Measurements from ENCODE around the gene RAC3.

Gene RAC3

DNA sequence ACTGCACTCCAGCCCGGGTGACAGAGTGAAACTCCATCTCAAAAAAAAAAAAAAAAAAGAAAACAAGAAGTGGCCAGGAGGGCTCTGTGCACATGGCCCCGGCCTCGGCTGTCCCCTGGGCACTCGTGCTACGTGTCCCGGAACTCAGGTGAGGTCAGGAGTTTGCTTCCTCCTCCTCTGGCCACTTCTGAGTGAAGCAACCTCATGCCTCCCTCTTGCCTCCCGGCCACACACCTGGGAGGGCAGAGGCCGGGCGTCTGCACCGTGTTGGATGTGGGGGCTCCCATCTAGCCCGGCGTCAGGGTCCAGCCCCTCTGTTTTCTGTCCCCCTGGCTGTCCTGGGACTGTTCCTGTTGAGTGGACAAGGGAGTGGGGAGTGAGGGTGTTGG lies 31.9 kb upstream of the RAC3 start:
- DNase-seq (ENCODE audit: low spot score) = no peak

DNA sequence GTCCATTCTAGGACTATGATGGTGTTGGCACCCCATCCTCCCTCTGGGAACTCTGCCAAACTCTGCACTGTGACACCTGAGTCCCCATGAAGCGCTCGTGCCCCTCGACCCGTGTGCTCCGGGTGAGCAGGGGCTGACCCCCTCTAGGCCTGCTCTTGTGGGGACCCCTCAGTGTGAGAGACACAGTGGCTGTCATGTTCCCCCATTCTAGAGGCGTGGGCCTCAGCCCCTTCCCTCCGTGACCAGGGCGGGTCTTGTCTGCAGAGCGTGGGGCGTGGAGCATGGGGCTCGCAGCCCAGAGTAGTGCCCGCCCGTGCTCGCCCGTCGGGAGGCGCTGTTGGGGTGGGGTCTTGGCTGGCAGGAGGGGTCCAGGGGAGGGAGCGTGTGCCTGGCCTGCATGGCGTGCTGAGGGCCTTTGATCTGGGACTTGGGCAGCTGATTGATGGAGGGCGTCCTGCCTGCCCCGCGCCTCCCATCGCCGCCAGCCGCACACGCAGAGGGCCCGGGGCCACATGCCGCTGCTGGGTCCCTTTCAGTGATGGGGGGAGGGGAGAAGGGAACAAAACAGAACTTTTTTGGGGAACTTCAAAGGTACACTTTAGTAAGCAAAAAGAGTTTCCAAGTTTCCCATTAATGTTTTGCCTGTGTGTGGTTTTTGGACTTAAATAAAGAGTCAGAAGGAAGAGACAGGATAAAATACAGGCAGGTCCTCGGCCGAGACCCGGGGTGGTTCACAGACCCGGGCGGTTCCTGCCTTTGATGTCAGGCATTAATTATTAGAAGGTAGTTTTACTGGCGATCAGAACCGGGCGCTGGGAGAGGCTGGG lies 31.3 kb upstream of the RAC3 start:
- DNase-seq (ENCODE audit: low spot score) = no peak

DNA sequence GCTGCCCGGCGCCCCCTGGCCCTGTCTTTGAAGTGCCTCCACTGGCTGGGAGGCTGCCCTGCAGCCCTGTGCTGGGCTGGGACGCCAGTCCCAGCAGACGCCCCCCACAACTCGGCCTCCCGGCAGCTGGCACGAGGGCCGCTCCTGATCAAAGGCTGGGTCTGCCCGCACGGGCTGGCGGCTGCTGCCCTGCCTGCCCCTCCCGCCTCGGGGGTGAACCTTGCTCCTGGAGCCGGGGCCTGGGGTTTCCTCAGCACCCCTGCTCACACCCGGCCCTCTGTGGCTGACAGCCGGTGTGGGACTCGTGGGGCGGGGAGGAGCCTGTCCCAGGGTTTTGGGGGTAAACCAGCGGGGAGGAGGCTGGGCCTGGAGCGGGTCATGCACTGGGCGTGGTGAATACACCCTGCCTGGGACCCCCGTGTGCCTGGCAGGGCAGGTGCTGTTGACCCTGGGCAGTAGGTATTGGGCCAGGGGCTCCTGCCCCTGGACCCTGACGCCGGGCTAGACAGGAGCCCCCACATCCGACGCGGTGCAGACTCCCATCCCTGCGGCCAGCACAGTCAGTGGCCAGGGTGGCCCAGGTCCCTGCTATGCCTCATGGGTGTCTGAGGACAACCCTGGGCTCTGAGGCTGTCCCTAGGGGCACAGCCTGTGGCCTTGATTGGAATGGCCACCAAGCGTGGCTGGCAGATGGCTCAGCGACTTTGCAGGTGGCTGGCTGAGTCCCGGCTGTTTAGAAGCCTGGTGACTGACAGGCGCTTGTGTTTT lies 30.5 kb upstream of the RAC3 start:
- DNase-seq (ENCODE audit: low spot score) = no peak

DNA sequence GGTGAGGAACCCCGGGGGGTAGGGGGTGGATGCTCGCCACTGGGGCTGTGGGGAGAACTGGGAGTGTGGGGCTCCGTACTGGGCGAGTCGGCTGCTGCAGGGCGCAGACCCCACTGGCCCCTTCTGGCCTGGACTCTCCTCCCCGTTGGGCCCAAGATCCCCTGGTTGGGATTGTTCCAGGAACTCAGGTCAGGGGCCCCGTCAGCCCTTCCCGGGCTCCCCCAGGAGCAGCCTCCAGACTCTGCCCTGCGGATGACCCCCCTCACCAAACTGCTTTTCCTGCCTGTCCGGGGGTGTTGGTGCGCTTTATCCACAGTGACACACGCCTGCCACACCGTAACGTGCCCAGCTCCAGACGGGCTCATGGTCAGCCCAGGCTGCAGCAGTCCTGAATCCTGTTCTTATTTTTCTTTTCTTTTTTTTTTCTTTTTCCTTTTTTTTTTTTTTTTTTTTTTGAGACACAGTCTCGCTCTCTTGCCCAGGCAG lies 29.9 kb upstream of the RAC3 start:
- DNase-seq (ENCODE audit: low spot score) = no peak

DNA sequence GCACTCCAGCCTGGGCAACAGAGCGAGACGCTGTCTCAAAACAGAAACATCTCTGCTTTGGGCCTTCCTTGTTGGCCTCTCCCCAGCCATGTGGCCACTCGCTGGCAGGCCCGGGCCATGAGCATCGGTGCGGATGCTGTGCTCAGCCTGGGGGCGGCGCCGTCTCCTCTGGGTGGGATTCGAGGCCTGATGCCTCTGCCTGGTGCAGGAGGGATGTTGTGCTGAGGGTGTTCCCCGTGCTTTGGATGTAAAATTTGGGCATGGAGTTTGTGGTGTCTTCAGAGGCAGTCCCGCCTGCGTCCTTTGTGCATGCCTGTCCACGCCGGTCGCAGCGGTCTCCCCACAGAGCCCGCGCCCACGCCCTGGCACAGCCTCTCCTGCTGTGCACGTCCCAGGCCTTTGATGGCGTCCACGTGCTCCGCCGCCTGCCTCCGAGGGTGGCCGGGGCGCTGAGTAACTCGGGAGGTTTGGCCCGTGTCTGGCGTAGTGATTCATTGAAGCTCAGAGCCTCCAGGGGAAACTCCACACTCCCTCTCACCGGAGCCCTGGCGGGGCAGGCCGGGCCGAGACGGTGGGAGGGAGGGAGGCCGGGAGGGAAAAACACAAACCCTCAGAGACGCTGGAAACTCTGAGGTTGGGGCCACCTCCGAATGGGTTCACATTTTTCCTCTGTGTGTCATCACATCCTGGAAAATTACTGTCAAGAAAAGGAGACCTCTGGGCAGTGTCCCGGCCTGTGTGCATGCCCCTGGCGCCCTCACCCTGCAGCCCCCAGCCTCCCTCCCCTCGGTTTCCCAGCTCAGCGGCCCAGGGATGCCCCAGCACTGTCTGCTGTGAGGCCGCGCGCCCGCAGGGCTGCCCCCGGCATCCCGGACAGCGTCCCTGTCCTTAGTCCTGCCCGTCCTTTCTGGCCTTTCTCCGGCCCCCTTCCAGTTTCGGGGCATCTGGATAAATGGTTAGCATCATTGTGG lies 27.8 kb upstream of the RAC3 start:
- DNase-seq (ENCODE audit: low spot score) = no peak

DNA sequence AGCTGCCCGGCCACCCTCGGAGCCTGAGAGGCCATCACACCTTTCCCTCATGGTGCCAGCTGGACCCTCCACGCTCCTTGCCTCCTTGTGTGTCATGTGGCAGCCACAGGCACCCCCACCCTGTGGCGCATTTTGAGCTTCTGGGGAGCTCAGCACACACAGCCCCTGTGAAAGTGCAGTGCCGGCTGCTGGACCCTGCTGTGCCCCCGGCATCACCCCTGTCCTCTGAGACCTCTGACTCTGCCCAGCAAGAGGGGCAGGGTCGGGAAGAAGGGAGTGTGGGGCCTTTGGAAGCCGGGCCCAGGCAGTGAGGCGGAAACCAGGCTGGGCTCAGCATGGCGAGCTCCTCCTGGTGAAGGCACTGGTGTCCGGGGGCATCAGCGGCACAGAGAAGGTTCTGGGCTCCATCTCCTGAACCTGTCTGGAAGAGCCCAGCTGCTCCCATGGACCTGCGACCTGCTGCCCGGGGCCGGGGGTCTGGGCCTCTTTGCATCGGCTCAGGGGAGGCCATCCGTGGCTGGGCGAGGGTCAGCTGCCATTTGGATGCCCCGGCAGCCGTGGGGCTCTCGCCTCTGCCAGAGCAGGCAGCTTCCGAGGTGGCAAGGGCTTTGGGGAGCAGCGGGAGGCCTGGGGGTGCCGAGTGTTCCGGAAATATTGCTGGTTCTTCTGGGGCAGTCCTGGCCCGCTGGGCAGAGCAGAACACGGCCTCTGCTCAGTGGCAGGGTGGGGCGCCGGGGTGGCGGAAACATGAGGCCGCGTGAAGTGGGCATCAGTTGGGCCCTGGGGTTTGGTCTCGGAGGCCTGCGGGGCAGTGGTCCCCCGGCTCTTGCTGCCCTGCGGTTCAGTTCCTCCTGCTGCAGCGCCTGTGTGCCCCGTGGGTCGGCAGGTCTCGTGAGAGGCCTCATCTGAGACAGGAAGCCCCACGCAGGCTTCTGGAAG lies 26.7 kb upstream of the RAC3 start:
- DNase-seq (ENCODE audit: low spot score) = no peak

DNA sequence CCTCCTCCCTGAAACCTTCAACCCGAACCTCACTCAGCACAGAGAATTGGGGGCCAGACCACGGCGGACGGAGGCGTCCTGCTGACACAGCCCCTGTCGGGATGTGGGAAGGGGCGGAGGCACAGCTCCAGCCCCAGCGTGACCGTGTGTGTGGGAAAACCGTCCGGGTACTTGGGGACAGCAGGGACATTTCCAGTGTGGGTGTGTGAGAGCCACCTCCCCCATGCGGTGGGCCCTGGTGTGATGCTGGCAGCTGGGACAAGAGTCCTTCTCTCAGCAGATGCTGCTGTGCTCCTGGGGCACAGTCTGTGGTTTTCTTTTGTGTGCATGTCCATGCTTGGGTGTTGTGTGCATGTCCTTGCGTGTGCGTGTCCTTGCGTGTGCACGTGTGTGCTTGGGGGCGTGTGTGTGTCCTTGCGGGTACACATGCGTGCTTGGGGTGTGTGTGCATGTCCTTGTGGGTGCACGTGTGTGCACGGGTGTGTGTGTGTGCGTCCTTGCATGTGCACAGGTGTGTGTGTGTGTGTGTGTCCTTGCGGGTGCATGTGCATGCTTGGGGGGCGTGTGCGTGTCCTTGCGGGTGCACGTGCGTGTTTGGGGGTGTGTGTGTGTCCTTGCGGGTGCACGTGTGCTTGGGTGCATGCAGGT lies 25.7 kb upstream of the RAC3 start:
- DNase-seq (ENCODE audit: low spot score) = no peak

DNA sequence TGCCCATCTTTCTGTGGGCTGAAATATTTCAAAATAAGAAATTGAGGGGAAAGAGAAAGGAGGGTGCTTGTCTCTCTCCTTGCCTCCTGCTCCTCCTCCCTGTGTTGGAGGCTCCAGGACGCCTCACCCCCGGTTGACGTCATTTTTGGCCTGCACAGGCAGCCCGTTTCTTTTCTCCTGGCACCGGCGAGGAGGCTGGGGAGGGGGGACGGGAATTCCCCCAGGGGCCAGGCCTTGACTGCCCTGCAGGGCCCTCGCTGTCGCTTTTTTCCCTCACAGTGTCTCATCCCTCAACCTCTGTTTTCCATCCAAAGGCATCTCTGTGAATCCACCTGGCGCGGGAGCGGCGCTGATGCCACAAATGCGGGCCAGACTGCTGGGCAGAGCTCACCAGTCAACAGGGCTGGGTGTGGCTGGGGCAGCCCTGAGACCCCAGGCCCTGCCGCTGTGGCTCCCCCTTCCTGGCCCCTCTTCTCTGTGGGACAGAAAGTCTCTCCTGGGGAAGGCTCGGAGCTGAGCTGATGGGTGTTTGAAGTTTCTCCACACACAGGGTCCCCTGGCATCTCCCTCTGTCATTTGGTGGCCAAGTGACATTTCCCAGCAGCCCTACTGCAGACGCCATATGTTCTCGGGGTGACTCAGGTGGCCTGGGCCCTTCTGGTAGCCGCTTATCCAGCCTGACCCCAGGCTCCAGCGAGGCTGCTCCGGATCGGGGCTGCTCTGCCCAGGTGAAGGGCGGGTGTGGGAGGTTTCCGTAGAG lies 24.8 kb upstream of the RAC3 start:
- no peak for DNase-seq (ENCODE audit: low spot score)

DNA sequence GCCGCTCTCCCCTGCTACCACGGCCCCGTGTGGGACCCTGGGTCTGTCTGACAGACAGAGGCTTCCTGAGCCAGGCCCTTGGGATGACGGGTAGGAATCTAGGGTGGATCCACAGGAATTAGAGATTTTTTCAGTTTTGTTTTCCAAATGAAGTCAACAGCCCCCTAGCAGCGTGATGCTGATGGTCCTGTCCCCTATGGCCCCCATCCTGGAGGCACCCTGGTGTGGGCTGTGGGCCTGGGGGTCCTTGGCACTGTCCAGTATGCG lies 24.3 kb upstream of the RAC3 start:
- no peak for DNase-seq (ENCODE audit: low spot score)

DNA sequence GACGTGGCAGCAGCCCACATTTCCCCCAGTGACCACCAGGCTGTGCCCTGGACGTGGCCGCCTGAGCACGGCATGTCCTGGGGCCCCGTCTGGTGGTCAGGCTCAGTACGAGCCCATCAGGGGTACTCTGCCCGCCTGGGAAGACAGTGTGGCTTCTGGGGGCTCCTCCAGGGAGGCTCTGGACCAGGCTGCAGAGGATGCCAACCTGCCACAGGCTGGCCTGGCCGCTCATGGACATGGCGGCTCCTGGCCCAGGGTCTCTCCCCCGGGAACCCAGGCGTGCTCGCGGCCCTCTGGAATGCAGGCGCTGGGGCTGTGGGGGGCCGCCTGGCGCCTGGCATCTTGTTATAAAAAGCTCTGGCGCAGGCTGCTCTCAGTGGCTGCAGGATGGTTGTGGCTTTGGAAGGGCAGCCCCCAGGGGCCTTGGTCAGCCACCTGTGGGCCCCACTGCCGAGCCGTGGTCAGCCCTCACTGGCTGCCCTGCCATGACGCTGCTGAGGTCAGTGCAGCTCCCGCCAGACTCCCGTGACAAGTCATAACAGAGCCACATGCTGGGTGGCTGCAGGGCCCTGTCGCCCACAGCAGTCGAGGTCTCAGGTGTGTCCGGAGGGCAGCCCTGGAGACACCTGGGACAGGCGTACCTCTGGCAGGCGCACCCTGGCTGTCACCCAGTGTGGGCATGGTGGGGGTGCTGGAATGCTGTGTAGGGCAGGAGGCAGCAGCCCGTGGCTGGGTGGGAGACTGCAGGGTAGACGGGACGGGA lies 23.8 kb upstream of the RAC3 start:
- no peak for DNase-seq (ENCODE audit: low spot score)

DNA sequence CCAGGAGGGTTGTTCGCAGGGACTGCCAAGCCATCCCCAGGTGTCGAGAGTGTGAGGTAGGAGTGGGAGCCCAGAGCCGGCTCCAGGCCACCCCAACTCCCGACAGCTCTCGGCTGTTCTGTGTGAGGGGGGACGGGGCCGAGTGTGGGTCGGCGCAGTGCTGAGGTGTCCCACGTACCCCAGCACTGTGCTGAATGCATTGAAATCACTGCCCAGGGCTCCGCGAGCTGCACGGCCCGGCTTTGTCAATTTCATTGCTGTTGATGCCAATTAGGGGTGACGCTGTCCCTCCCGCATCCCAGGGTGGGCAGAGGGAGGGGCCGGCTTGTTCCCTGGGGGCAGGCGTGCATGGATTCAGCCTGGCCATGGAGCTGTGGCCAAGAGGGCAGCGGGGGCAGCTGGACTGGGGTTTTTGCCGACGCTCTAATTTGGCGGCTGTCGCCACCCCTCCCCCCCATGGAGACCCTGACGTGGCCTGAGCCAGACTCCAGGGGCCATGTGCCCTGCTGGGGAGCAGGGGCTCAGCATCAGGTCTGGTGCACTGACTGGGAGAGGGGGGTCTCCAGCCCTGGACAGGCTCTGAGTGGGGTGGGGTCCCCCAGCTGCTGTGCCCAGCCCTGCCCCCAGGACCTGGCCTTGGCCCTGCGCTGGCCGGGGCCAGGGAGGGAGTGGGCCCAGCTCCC lies 23.1 kb upstream of the RAC3 start:
- DNase-seq (ENCODE audit: low spot score) = no peak

DNA sequence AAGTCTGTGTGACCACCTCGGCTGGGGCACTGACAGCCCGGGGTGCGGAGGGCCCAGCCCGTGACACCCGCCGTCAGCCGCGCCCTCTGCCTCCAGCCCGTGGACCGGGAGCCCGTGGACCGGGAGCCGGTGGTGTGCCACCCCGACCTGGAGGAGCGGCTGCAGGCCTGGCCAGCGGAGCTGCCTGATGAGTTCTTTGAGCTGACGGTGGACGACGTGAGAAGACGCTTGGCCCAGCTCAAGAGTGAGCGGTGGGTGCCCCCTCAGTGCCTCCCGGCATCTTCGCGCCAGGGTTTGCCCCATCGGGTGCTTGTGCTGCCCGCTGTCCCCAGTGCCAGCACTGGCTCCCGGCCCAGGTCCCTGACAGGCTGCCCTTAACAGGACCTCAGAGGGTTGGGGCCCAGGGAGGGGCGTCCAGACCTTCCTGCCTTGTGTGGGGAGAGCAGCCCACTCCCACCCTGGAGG lies 22.5 kb upstream of the RAC3 start:
- DNase-seq (ENCODE audit: low spot score) = no peak

DNA sequence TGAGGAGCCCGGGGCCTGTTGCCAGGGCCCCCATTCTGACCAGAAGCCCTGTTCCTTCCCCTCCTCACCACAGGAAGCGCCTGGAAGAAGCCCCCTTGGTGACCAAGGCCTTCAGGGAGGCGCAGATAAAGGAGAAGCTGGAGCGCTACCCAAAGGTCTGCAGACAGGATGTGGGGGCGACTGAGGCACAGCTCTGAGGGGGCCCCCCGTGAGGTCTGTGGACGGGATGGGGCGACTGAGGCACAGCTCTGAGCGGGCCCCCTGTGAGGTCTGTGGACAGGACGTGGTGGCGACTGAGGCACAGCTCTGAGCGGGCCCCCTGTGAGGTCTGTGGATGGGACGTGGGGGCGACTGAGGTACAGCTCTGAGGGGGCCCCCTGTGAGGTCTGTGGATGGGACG lies 22.1 kb upstream of the RAC3 start:
- no peak for DNase-seq (ENCODE audit: low spot score)

DNA sequence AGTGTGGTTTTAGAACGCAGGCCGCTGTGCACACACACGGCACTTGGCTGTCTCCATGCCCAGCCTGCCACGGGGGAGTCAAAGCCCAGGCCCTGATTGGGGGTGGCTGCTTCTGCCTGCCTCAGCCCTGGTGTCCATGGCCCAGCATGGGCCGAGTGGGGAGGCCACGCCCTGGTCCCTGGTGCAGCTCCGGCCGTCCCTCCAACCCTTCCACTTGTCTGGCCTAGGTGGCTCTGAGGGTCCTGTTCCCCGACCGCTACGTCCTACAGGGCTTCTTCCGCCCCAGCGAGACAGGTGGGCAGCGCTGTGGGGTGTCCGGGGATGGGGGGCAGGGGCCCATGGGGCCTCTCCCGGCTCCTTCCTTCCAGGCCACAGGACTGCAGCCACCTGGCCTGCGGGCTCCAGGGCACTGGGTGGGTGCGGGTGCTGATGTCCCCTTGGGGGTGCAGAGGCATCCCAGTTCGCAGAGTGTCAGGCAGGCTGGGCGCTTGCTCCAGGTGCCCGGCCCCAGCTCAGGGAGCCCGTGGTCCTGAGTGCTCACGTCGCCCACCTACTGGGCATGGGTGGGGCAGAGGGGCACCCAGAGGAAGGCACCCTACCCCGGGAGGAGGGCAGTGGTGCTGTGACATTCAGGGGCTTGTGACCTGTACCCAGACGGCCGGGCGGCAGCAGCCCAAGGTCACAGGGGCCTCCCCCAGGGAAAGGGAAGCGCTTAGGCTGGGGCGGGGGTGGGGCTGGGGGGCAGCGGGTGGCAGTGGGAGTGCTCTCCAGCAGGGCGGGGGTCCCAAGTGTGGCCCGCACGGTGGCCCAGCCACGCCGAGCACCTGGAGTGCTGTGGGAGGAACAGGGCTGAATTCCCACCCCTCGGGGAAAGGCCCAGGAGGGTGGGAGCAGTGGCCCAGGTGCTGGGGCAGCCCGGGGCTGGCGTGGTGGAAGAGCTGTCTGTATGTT lies 20.6 kb upstream of the RAC3 start:
- no peak for DNase-seq (ENCODE audit: low spot score)

DNA sequence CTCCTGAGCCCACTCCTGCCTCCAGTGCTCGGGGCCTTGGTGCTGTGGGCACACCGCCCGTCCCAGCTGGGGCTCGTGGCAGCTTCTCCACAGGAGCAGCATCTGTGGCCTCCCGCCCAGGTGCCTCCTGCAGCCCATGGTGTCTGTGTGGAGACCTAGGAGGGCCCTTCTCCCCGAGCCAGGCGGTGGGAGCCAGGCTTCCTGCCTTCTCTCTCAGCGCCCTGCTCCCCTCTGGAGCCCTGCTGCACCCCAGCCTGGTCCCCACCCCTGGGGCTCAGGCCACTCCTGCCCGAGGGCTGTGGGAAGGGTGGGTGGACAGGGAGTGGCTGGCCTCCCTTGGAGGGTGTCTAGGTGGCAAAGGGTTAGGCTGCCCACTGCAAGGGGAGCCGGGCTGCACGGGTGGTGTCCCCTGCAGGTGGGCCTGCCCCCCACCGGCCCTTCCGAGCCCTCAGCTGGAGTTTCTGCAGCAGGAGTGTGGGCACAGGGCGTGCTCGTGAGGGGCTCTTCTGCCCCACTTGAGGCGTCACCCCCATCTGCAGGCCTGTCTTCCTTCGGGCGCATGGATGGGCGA lies 19.8 kb upstream of the RAC3 start:
- no peak for DNase-seq (ENCODE audit: low spot score)

DNA sequence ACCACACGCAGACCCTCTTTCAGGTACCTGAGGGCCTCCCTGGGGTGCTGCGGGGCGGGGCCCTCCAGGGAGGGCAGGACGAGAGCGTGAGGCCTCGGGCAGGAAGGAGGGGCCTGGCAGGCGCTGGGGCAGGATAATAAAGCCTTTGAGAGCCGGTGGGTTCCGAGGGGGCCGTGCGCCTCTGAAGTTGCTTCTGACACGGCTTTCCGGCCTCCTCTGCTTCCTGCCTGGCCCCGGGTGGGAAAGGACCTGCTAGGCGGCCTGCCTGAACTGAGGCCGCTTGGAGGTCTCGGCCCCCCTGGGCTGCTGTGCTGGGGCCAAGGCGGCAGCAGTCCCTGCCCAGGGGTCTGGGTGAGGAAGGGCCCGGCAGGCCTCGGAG lies 19.2 kb upstream of the RAC3 start:
- DNase-seq (ENCODE audit: low spot score) = no peak

DNA sequence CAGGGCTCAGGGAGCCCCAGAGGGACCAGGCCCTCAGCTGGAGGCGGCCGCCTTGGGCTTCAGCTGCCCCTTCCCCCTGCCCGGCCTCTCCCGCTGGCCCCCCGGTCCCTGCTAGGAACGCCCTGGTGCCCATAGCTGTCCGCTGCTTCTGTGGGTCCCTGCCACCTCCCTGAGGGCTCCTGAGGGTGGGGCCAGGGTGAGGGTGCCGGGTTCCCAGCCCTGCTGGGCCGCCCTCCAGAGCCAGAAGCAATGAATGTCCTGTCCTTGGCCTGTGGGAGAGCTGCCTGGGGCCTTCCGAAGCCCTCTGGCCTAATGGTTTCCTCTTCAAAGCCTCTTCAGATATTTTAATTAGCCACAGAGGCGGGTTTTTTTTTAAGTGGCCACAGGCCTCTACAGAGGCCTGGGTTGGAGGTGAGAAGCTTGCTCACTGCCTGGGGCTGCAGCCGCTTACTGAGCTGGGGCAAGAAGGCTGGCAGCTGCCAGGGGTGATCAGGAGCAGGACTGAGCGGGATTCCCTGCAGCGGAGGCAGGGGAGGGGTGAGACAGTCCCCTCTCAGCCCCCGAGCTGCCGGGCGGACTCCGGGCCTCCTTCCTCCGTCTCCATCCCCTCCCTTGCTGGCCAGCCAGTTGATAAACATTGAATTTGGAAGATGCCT lies 18.7 kb upstream of the RAC3 start:
- no peak for DNase-seq (ENCODE audit: low spot score)

Measured in left forelimb (tissue), 1 donor.